ENCODE data around the gene ADAMTS20.

Gene ADAMTS20

DNA sequence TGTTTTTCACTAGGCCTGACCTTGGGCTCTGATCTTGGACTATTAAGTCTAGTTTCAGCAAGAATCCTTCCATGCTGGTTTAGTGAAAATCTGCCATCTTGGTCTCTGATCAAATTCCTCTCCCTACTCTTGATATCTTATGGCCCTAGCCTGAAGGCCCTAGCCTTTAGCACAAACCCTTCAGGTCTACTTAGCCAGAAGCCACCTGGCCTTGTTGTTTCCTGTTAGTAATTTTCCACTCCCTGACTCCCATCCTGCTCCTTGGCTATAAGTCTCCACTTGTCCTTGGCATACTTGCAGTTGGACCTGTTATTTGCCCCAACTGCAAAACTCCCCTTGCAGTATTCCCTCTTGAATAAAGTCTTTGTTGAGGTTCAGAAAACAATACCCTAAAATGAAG lies 241.4 kb downstream of the ADAMTS20 start:
- DNase-seq (ENCODE audit: low read depth in 2 of 2): no peak

DNA sequence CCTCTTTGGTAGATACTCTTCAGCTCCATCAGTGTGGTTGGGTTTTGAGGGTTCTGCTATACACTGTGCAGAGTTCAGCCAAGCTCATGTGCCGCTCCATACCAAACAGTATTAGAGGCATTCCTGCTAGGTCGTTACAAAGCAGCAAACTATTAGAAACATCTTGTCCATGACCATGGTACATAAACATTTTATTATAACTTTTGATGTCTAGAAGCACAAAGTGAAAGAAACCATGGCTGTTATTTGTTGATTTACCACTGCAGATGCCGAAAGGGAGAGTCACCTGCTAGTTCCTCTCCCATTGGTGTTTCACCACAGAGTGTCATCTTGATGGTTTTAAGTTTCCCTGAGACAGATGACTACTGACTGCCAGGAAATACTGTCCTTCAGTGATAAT lies 242.0 kb downstream of the ADAMTS20 start:
- no peak for DNase-seq (ENCODE audit: low read depth in 2 of 2)

DNA sequence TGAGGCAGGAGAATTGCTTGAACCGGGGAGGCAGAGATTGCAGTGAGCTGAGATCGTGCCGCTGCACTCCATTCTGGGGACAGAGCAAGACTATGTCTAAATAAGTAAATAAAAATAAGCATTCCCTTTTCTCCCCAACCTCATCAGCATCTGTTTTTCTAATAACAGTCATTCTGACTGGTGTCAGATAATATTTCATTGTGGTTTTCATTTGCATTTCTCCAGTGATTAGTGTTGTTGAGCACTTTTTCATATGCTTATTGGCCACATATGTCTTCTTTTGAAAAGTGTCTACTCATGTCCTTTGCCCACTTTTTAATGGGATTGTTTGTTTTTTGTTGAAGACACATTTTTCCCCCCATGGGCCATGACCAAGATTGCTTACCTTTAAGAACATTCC lies 243.2 kb downstream of the ADAMTS20 start:
- no peak for DNase-seq (ENCODE audit: low read depth in 2 of 2)

DNA sequence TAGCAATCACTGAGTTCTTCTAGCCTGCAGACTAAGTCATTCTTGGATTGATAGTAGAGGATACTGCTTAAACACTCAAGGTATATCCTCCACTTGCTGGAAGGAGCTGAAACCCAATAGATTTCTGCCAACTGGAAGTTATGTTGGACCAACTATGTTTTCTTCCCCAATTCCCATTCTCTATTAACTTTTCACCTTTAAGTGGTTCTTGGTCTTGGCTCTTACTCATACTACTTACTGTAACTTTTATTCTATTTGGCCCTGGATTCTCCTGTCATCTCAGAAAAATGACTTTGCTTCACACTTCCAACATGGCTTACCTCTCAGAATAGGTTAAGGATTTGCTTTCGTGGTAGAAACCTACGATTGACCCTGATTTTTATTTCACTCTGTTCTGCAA lies 244.9 kb downstream of the ADAMTS20 start:
- no peak for DNase-seq (ENCODE audit: low read depth in 2 of 2)

DNA sequence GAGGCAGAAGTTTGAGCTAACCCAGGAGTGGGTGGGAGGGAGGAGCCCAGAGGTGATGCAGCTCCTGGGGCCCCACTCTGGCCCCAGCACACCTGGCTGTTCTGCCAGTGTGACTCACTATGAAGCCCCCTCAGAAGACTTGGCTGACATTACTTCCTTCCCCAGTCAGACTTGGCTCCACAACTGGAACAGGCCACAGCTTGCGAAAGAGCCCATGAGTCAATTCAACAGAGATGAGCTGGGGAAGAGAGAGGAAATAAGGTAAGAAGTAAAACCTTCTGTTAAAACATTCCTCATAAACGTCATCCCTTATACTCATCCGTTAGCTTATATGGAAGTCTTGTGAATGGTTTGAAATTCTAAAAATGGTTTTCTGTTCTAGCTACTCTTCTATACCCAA lies 245.9 kb downstream of the ADAMTS20 start:
- no peak for DNase-seq (ENCODE audit: low read depth in 2 of 2)

DNA sequence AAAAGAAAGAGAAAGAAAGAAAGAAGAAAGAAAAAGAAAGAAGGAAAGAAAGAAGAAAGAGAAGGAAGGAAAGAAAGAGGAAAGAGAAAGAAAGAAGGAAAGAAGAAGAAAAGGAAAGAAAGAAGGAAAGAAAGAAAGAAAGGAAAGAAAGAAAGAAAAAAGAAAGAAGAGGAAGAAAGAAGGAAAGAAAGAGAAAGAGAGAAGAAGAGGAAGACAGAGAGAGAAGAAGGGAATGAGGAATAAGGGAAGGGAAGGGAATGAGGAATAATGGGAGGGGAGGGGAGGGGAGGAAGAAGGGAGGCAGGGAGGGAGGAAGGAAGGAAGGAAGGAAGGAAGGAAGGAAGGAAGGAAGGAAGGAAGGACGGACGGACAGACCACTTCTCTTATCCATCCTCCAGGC lies 246.9 kb downstream of the ADAMTS20 start:
- DNase-seq (ENCODE audit: low read depth in 2 of 2): no peak

Measured in stimulated activated CD4-positive, alpha-beta T cell treated with anti-CD3 and anti-CD28 coated beads, Interleukin-15, amount 100 ng/mL, for 48 hours (primary cell).